ENCODE data around the gene PIP5K1A. TPM values are rescaled to one million over a fixed set of nuclear protein-coding genes. Genes with fewer than 3 reads are reported as not detected.
A peak's percentile ranks its signal among the peaks of the same experiment; 100 is the strongest.

Gene PIP5K1A
- total and polyA plus RNA-seq, 9 of the 15 experiments (the other 6 are each of a cell fraction or from before 2014, with no cell fraction given), result 1.9 to 42.4 (median 18.8) TPM

DNA sequence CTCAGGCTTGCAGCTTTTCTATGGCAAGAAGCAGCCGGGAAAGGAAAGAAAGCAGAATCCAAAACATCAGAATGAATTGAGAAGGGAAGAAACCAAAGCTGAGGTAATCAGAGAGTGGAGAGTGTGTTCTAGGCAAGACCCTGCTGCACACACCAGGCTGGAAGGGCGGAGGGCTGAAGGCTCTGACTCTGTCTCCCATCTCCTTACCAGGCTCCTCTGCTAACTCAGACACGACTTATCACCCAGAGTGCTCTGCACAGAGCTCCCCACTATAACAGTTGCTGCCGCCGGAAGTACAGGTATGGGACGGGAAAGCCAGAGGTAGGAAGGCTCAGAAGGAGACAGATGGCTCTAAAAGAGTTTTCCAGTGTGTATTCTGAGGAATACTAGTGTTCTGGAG, 31.2 kb upstream of the PIP5K1A start:
- H3K4me1 ChIP-seq (replicated peaks in 1 of 2; ENCODE audit: control insufficient read depth in 2 of 2, insufficient read depth in 2 of 2, low read length in 2 of 2), result peaks cover 10 to 16% of the 10 kb centered on the region in 2 experiments; a peak in 4 of 5 replicates
- H2AFZ ChIP-seq (ENCODE audit: low read depth, low read length), result 0 out of 2 replicates have a peak overlapping the region, but pooled peaks have one; percentile 94
- CTCF ChIA-PET (ENCODE audit: low intra/inter-chr PET ratio), result no interaction called here
- BruUV-seq (replicated peaks), result no TSS peak
- H3K79me2 ChIP-seq (ENCODE audit: control insufficient read depth, insufficient read depth, low read length), result peaks cover 31% of the 10 kb centered on the region
- peaks cover 28% of the 10 kb centered on the region; the same call in 2 of the 3 replicates for H3K36me3 ChIP-seq (ENCODE audit: control insufficient read depth, insufficient read depth, low read length)
- intact Hi-C loops (cut with micrococcal nuclease) (no loop called here), in situ Hi-C loops (cut with MboI) (no loop called here)
- 35% methylated on average over 6 of the region's 6 CpGs for WGBS (ENCODE audit: insufficient coverage, low coverage, missing lambda C conversion rate)
- H3K4me3 ChIP-seq, result peak overlapping the region; percentile 64
- no peaks in the 10 kb centered on the region for H3K9me1 ChIP-seq (ENCODE audit: control insufficient read depth, insufficient read depth, low read length)
- no peak for ATAC-seq
- no peak for FAIRE-seq
- POLR2A ChIA-PET, result interaction anchor here (1.2 to 1.7 kb wide), 2 partner anchors 9 to 23 kb away, joined by 3 to 5 read pairs; partner anchors contain the start of genes TMOD4 and VPS72
- peak overlapping the region; percentile 87 to 92; a peak in 2 of 4 replicates for H3K9ac ChIP-seq (ENCODE audit: insufficient read depth in 1 of 2, low read depth in 2 of 2, low read length in 2 of 2)
- no peaks in the 10 kb centered on the region for H4K20me1 ChIP-seq (replicated peaks; ENCODE audit: control insufficient read depth, insufficient read depth, low read length)
- no peaks in the 10 kb centered on the region for H3K27me3 ChIP-seq (ENCODE audit: control insufficient read depth in 2 of 2, insufficient read depth in 2 of 2, low read length in 2 of 2)
- TF ChIP-seq NFYB (IDR thresholded peaks at IDR 0.05; ENCODE audit: extremely low read depth, insufficient read length), result no peak
- no peak for TF ChIP-seq EZH2 (IDR thresholded peaks at IDR 0.05; ENCODE audit: borderline replicate concordance, low read depth, low read length)
- no peak for TF ChIP-seq SMAD1 (IDR thresholded peaks at IDR 0.05; ENCODE audit: low read depth, low read length, partially characterized antibody)
- TF ChIP-seq C11orf30 (IDR thresholded peaks at IDR 0.05; ENCODE audit: low read depth), result no peak
- TF ChIP-seq ZNF668 (CRISPR knock-in tag; IDR thresholded peaks at IDR 0.05), result no peak
- H3K27ac ChIP-seq (ENCODE audit: extremely low read depth, low read depth, low read length), result no peak overlapping the region; the same call in 2 of the 3 replicates
- H3K9me3 ChIP-seq (replicated peaks; ENCODE audit: control insufficient read depth, insufficient read depth, low read depth, low read length), result no peaks in the 10 kb centered on the region
- DNase-seq (ENCODE audit: extremely low read depth in 1 of 4, low spot score in 3 of 4), result no peak
- peak overlapping the region; percentile 96 for H3K4me2 ChIP-seq (ENCODE audit: insufficient read depth, low read length)

DNA sequence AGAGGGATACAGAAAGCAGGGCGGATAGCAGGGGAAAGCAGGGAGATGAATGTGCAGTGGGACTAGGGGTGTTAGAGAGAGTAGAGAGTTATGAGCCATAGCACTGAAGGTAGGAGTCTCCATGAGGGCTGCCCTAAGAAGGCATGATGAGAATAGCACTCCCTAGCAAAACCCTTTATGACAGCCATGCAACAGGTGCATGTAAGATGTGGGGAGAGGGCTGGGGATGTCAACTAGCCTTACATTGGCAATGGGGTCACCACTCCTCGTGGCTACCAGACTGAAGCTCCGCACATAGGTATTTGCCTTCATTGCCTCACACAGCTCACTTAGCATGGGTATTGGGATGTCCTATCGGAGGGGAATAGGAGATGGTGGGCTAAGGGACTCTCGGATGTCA, 27.2 kb upstream of the PIP5K1A start:
- Histone ChIP-seq H3K9me3 (replicated peaks; ENCODE audit: control insufficient read depth, insufficient read depth, low read depth, low read length) (no peaks in the 10 kb centered on the region), H3K4me1 (replicated peaks in 1 of 2; ENCODE audit: control insufficient read depth in 2 of 2, insufficient read depth in 2 of 2, low read length in 2 of 2) (peaks cover 7 to 10% of the 10 kb centered on the region in 2 experiments; a peak in 4 of 5 replicates), H3K9ac (ENCODE audit: insufficient read depth in 1 of 2, low read depth in 2 of 2, low read length in 2 of 2) (no peak overlapping the region), H4K20me1 (replicated peaks; ENCODE audit: control insufficient read depth, insufficient read depth, low read length) (no peaks in the 10 kb centered on the region), H3K4me3 (no peak overlapping the region), H3K27ac (ENCODE audit: extremely low read depth, low read depth, low read length) (no peak overlapping the region), H3K27me3 (ENCODE audit: control insufficient read depth in 2 of 2, insufficient read depth in 2 of 2, low read length in 2 of 2) (no peaks in the 10 kb centered on the region), H3K9me1 (ENCODE audit: control insufficient read depth, insufficient read depth, low read length) (no peaks in the 10 kb centered on the region), H3K79me2 (ENCODE audit: control insufficient read depth, insufficient read depth, low read length) (peaks cover 11% of the 10 kb centered on the region), H3K4me2 (ENCODE audit: insufficient read depth, low read length) (no peak overlapping the region), H2AFZ (ENCODE audit: low read depth, low read length) (no peak overlapping the region), H3K36me3 (ENCODE audit: control insufficient read depth, insufficient read depth, low read length) (peaks cover 47% of the 10 kb centered on the region; the same call in 2 of the 3 replicates)
- DNase-seq (ENCODE audit: extremely low read depth in 1 of 4, low spot score in 3 of 4) (no peak), ATAC-seq (no peak), FAIRE-seq (no peak)
- no peak for TF ChIP-seq ZNF3 (CRISPR knock-in tag; IDR thresholded peaks at IDR 0.05)
- no peak for TF ChIP-seq ZNF347 (CRISPR knock-in tag; IDR thresholded peaks at IDR 0.05; ENCODE audit: low read depth)
- TF ChIP-seq ZNF551 (CRISPR knock-in tag; IDR thresholded peaks at IDR 0.05), result no peak
- TF ChIP-seq POLR3G (IDR thresholded peaks at IDR 0.05; ENCODE audit: extremely low read depth, insufficient read length, insufficient replicate concordance), result no peak
- no peak for TF ChIP-seq MEF2D (tag; conservative IDR thresholded peaks at IDR 0.05; ENCODE audit: low read depth)
- ChIA-PET CTCF (ENCODE audit: low intra/inter-chr PET ratio) (no interaction called here), POLR2A (interaction anchor here (0.6 to 1.3 kb wide), 3 partner anchors 18 to 49 kb away, joined by 4 to 5 read pairs (median 4); partner anchors contain the start of gene VPS72)
- BruUV-seq (replicated peaks), result no TSS peak
- in situ Hi-C loops (cut with MboI), result no loop called here
- intact Hi-C loops (cut with micrococcal nuclease), result no loop called here
- WGBS (ENCODE audit: insufficient coverage, low coverage, missing lambda C conversion rate), result 75% methylated on average over 5 of the region's 5 CpGs

Measured in K562 (cell line).